Breast epithelium (tissue), 3 donors: ENCODE measurements around the gene ZFHX3.

ENCODE experiments used
- POLR2AphosphoS5 ChIP-seq, 3 donors: sonication (generic); formaldehyde crosslinking; IDR thresholded peaks; one replicate each; pipeline ENCODE4 v1.6.1; 2017; ENCODE audit warnings: antibody characterized with exemption in 3 of 3
- TF ChIP-seq, protein P1 (sequence below), 3 donors: fragments of 450-650 bp; IDR thresholded peaks; one replicate each; pipeline ENCODE4 v1.5.1; 2016 to 2017; ENCODE audit warnings: antibody characterized with exemption in 3 of 3, mild to moderate bottlenecking in 3 of 3, moderate library complexity in 3 of 3

GRCh38 chr16:72951916-72952315 is 96.0 kb downstream of the ZFHX3 start:
- TF ChIP-seq, protein P1, sequence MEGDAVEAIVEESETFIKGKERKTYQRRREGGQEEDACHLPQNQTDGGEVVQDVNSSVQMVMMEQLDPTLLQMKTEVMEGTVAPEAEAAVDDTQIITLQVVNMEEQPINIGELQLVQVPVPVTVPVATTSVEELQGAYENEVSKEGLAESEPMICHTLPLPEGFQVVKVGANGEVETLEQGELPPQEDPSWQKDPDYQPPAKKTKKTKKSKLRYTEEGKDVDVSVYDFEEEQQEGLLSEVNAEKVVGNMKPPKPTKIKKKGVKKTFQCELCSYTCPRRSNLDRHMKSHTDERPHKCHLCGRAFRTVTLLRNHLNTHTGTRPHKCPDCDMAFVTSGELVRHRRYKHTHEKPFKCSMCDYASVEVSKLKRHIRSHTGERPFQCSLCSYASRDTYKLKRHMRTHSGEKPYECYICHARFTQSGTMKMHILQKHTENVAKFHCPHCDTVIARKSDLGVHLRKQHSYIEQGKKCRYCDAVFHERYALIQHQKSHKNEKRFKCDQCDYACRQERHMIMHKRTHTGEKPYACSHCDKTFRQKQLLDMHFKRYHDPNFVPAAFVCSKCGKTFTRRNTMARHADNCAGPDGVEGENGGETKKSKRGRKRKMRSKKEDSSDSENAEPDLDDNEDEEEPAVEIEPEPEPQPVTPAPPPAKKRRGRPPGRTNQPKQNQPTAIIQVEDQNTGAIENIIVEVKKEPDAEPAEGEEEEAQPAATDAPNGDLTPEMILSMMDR (IDR thresholded peaks at IDR 0.05), result no peak
- TF ChIP-seq POLR2AphosphoS5 (IDR thresholded peaks at IDR 0.05), result no peak
